Lung (tissue), 12 donors: ENCODE measurements around the gene PWWP2A. TPM values are rescaled to one million over a fixed set of nuclear protein-coding genes. Genes with fewer than 3 reads are reported as not detected.

ENCODE experiments used
- ATAC-seq: fragments of 200-7000 bp; cut with Tn5 transposase; one replicate; pipeline ENCODE4 v1.9.1; 2020; ENCODE audit warnings: moderate number of reproducible peaks; ENCODE audit not compliant: insufficient read depth, low FRiP score
- DNase-seq, 3 donors: peaks; one replicate each; pipeline ENCODE4 v3.0.0-alpha.2; 2013 to 2017
- H3K27ac ChIP-seq, 2 donors: one replicate each; pipeline ENCODE4 v1.5.1; 2013; ENCODE audit warnings: mild to moderate bottlenecking in 2 of 2, moderate library complexity in 2 of 2, control low read depth in 1 of 2, inconsistent platforms in 1 of 2, low read depth in 1 of 2, low read length in 1 of 2
- H3K27me3 ChIP-seq, 3 donors: one replicate each; pipeline ENCODE4 v1.5.1; 2013; ENCODE audit warnings: low read length in 2 of 3; ENCODE audit not compliant: control insufficient read depth in 3 of 3, insufficient read depth in 3 of 3
- H3K36me3 ChIP-seq, 4 donors: one replicate each; pipeline ENCODE4 v1.5.1; 2013; ENCODE audit warnings: low read length in 4 of 4, mild to moderate bottlenecking in 1 of 4, moderate library complexity in 1 of 4; ENCODE audit not compliant: control insufficient read depth in 4 of 4, insufficient read depth in 4 of 4
- H3K4me1 ChIP-seq, 5 donors: one replicate each; pipeline ENCODE4 v1.5.1; 2013; ENCODE audit warnings: low read length in 5 of 5, mild to moderate bottlenecking in 2 of 5, moderate library complexity in 1 of 5; ENCODE audit not compliant: control insufficient read depth in 5 of 5, insufficient read depth in 5 of 5
- H3K4me3 ChIP-seq: one replicate; pipeline ENCODE4 v1.5.1; 2013; ENCODE audit warnings: mild to moderate bottlenecking, control low read depth, moderate library complexity
- H3K9ac ChIP-seq, 2 donors: one replicate each; pipeline ENCODE4 v1.5.1; 2013; ENCODE audit warnings: low read length in 2 of 2, control low read depth in 1 of 2; ENCODE audit not compliant: insufficient read depth in 1 of 2
- H3K9me3 ChIP-seq, 4 donors: one replicate each; pipeline ENCODE4 v1.5.1; 2013; ENCODE audit warnings: low read length in 3 of 4, mild to moderate bottlenecking in 1 of 4, moderate library complexity in 1 of 4; ENCODE audit not compliant: control insufficient read depth in 4 of 4, insufficient read depth in 3 of 4
- WGBS, 2 donors: extraction: QIAGEN DNeasy Blood & Tissue Kit; methylation state at CpG; one replicate each; pipeline ENCODE4 v1.1.7; 2013; 5-methylcytosine and 5-hydroxymethylcytosine counted together
- polyA plus RNA-seq, 2 donors: library from polyadenylated mRNA; stranded (reverse); fragments of 200-250 nt; gene quantifications; one replicate each; pipeline ENCODE4 v1.2.1, GENCODE V29; 2013
- total RNA-seq, 2 donors: library from RNA; depleted of rRNA in 1 of 2; stranded (reverse); fragments of >200 nt in 1 of 2; gene quantifications; one replicate each; pipeline ENCODE4 v1.2.1, GENCODE V29; 2014 to 2021
- TF ChIP-seq, protein P1 (sequence below): IDR thresholded peaks from 2 replicates; pipeline ENCODE4 v1.5.1; 2012; ENCODE audit warnings: mild to moderate bottlenecking; ENCODE audit errors: control extremely low read depth, extremely low read depth
- donor health status: control.
- donor health status: control.
- donor health status: Bipolar disorder and iron deficiency.
- donor health status: healthy.
- donor health status: DM: yes; HTN: yes; CAD: no.

The PWWP2A gene
- total and polyA plus RNA-seq, 4 donors, result 7.9 to 49.0 (median 16.5) TPM

GRCh38 chr5:160155017-160155750 lies 35.9 kb upstream of the PWWP2A start:
- DNase-seq, result no peak
- no peak overlapping the region for H3K27ac ChIP-seq
- no peaks in the 10 kb centered on the region for H3K4me1 ChIP-seq
- TF ChIP-seq, protein P1, sequence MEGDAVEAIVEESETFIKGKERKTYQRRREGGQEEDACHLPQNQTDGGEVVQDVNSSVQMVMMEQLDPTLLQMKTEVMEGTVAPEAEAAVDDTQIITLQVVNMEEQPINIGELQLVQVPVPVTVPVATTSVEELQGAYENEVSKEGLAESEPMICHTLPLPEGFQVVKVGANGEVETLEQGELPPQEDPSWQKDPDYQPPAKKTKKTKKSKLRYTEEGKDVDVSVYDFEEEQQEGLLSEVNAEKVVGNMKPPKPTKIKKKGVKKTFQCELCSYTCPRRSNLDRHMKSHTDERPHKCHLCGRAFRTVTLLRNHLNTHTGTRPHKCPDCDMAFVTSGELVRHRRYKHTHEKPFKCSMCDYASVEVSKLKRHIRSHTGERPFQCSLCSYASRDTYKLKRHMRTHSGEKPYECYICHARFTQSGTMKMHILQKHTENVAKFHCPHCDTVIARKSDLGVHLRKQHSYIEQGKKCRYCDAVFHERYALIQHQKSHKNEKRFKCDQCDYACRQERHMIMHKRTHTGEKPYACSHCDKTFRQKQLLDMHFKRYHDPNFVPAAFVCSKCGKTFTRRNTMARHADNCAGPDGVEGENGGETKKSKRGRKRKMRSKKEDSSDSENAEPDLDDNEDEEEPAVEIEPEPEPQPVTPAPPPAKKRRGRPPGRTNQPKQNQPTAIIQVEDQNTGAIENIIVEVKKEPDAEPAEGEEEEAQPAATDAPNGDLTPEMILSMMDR, result no peak
- WGBS, 2 donors, result 92 to 96% methylated on average over 6 of the region's 6 CpGs
- no peak overlapping the region for H3K9ac ChIP-seq
- H3K4me3 ChIP-seq, result no peak overlapping the region
- no peaks in the 10 kb centered on the region for H3K36me3 ChIP-seq
- H3K27me3 ChIP-seq, result no peaks in the 10 kb centered on the region
- no peak for ATAC-seq
- H3K9me3 ChIP-seq, result no peaks in the 10 kb centered on the region

- Histone ChIP-seq H3K4me3 (no peak overlapping the region), H3K27me3 (no peaks in the 10 kb centered on the region), H3K4me1 (no peaks in the 10 kb centered on the region), H3K9ac (no peak overlapping the region), H3K9me3 (no peaks in the 10 kb centered on the region), H3K36me3 (no peaks in the 10 kb centered on the region), H3K27ac (no peak overlapping the region)
- DNase-seq (no peak), ATAC-seq (no peak)
- TF ChIP-seq, protein P1, result no peak
- WGBS, 2 donors, result 90 to 95% methylated on average over 6 of the region's 6 CpGs
These were observed 33.7 kb upstream of the PWWP2A start for GRCh38 chr5:160152901-160153300.

GRCh38 chr5:160152287-160152686 lies 33.0 kb upstream of the PWWP2A start:
- no peaks in the 10 kb centered on the region for H3K27me3 ChIP-seq
- H3K4me1 ChIP-seq, result no peaks in the 10 kb centered on the region
- ATAC-seq, result no peak
- H3K4me3 ChIP-seq, result no peak overlapping the region
- 97 to 100% methylated on average over 1 of the region's 1 CpG for WGBS, 2 donors
- no peaks in the 10 kb centered on the region for H3K36me3 ChIP-seq
- TF ChIP-seq, protein P1, result no peak
- no peak overlapping the region for H3K27ac ChIP-seq
- H3K9me3 ChIP-seq, result no peaks in the 10 kb centered on the region
- DNase-seq, result no peak
- H3K9ac ChIP-seq, result no peak overlapping the region

GRCh38 chr5:160151017-160151416 lies 31.8 kb upstream of the PWWP2A start:
- TF ChIP-seq, protein P1, result no peak
- WGBS, 2 donors, result 80 to 81% methylated on average over 3 of the region's 3 CpGs
- no peaks in the 10 kb centered on the region for H3K36me3 ChIP-seq

More at GRCh38 chr5:160151017-160151416, 31.8 kb upstream of the PWWP2A start:
- no peaks in the 10 kb centered on the region for H3K27me3 ChIP-seq
- DNase-seq (no peak), ATAC-seq (no peak)
- H3K4me3 ChIP-seq, result no peak overlapping the region
- H3K9me3 ChIP-seq, result no peaks in the 10 kb centered on the region
- H3K9ac ChIP-seq, result no peak overlapping the region
- no peaks in the 10 kb centered on the region for H3K4me1 ChIP-seq
- no peak overlapping the region for H3K27ac ChIP-seq
